Heart left ventricle (tissue), 13 donors: ENCODE measurements around the gene OR2T4.

Source experiments
- POLR2A ChIP-seq, 2 donors: fragments of 450-650 bp; IDR thresholded peaks; one replicate each; pipeline ENCODE4 v1.6.1; 2017; ENCODE audit warnings: antibody characterized with exemption in 2 of 2, mild to moderate bottlenecking in 2 of 2, moderate library complexity in 2 of 2
- TF ChIP-seq, protein P1 (sequence below), 12 donors: fragments of 200-600 bp; sonication (generic) in 4 of 12; IDR thresholded peaks; one replicate each; pipeline versions ENCODE4 v1.5.0 to v1.8.0; 2018 to 2022; ENCODE audit warnings: antibody characterized with exemption in 12 of 12, mild to moderate bottlenecking in 5 of 12
- donor health status: ischemic (EF 13 %, LVEDD 7.1; RV severe dilation, severe dysfunction).
- donor health status: DM: no; HTN: yes; CAD: no.
- donor health status: DM: no; HTN: no; CAD: no.
- donor health status: ischemic (EF 25% LVEDD 6.9; RV normal size, moderate dysfunction).
- donor health status: ischemic (EF 25% LVEDD 5.7; RV mildly dilated, moderate dysfunction).
- donor health status: ischemic (EF 35%, LVEDD 5.7; RV mildly dilated, moderate dysfunction).
- donor health status: nonischemic (EF 11% LVEDD 7.7; RV severe dilation, severe dysfunction).
- donor health status: DM: yes; HTN: yes; CAD: no.
- donor health status: PGD.
- donor health status: ischemic (EF 29% LVEDD 5.4; RV normal size, mild dysfunction).
- donor health status: nonischemic (EF 23%, LVEDD 6.1; RV moderate dilation, normal function).

DNA sequence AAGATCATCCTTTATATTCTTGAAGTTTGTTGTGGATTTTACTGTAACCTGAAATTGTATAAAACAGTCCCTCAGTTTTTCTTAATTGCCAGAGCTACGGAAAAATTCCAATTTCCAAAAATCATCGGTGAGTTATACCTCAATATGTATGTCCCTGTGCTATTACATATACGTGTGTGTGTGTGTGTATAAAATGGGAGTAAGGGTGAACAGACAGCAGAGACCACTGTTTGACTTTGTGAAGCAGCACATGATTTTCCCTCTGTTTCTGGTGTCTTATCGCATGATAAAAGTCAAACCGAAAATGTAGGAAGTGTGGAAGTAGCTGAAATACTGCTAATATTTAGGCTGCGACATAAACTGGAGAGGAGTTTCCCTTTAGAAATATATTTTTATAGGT lies 42.6 kb downstream of the OR2T4 start:
- TF ChIP-seq, protein P1, sequence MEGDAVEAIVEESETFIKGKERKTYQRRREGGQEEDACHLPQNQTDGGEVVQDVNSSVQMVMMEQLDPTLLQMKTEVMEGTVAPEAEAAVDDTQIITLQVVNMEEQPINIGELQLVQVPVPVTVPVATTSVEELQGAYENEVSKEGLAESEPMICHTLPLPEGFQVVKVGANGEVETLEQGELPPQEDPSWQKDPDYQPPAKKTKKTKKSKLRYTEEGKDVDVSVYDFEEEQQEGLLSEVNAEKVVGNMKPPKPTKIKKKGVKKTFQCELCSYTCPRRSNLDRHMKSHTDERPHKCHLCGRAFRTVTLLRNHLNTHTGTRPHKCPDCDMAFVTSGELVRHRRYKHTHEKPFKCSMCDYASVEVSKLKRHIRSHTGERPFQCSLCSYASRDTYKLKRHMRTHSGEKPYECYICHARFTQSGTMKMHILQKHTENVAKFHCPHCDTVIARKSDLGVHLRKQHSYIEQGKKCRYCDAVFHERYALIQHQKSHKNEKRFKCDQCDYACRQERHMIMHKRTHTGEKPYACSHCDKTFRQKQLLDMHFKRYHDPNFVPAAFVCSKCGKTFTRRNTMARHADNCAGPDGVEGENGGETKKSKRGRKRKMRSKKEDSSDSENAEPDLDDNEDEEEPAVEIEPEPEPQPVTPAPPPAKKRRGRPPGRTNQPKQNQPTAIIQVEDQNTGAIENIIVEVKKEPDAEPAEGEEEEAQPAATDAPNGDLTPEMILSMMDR (IDR thresholded peaks at IDR 0.05), result no peak
- TF ChIP-seq POLR2A (IDR thresholded peaks at IDR 0.05), result no peak
